Erythroblast (primary cell): ENCODE measurements around the gene GABPB1.

Source experiments
- DNase-seq, 2 experiments: peaks; one replicate each; lab custom pipeline; 2025; lab: John Stamatoyannopoulos, UW
- GATA1 ChIP-seq: IDR thresholded peaks from 2 replicates; pipeline ENCODE4 v1.6.1; 2011; ENCODE audit warnings: low read depth, mild to moderate bottlenecking, control low read depth, low read length, moderate library complexity
- POLR2A ChIP-seq: IDR thresholded peaks from 2 replicates; pipeline ENCODE4 v1.6.1; 2011; ENCODE audit warnings: mild to moderate bottlenecking, low read length

Gene GABPB1

DNA sequence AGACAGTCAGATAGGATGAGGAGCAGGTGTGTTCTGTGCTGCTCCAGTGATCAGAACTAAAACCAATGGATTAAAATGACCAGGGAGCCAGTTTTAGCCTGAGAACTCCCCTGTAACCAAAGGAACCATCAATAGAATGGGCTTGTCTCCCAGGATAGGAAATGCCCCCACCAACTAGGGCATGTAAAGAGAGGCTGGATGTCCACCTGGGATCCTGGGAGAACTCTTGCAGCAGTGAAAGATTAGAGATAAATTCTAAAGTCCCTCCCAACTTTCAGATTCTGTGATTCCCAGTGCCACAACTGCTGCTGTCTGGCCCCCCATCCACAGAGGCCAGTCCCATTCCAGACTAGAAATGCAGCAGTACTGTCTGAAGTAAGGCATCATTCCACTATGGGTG is 123.2 kb downstream of the GABPB1 start:
- no peak for DNase-seq
- TF ChIP-seq POLR2A (no peak), GATA1 (no peak)

DNA sequence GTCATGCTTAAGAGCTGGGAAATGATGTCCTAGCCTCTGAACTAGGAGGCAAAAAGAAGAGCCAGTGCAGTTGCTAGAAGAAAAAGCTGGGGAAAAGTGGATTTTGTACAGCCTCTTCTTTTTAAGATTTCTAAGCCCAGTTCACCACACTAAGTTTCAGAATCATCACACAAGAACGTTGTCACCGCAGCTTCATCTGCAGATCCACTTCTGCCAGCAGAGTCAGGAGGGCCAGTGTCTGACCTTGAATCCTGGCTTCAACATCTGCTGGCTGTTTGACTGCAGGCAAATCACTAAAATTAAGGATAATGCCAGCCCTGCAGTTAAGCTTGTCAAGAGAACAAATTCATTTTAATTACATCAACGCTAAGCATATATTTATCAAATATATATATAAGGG is 125.7 kb downstream of the GABPB1 start:
- DNase-seq, result no peak
- no peak for TF ChIP-seq POLR2A
- no peak for TF ChIP-seq GATA1

DNA sequence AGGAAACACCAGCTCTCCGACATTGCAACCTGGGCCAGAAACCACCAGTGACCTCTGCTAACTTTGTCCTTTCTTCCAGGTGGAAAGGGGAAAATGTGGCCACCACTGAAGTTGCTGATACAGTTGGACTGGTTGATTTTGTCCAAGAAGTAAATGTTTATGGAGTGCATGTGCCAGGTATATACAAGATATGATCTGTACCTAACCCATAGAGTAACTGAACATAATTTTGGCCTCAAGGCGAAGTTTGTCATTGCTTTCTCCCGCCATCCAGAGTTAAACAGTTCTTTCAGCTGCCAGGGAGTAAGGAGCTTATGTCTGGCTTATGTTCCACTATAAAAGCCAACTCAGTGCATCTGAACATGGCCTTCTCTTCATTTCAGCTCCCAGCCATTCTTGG is 126.1 kb downstream of the GABPB1 start:
- DNase-seq, result no peak
- TF ChIP-seq GATA1 (no peak), POLR2A (no peak)

DNA sequence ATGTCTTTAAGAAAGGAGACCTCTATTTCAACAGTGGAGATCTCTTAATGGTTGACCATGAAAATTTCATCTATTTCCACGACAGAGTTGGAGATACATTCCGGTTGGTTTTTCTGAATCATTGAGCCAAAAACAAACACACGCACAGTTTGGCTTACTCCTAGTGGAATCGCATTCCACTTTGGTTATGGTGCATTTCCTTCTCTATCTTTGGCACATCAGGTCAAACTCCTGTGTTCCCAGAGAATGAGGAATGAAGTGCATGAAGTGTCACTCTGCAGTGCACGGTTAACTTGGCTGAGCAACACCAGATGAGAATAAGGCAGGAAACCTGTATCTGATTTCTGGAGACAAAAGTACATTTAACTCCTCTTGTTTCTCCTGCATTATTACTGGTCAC is 127.9 kb downstream of the GABPB1 start:
- DNase-seq, result no peak
- TF ChIP-seq POLR2A (no peak), GATA1 (no peak)

DNA sequence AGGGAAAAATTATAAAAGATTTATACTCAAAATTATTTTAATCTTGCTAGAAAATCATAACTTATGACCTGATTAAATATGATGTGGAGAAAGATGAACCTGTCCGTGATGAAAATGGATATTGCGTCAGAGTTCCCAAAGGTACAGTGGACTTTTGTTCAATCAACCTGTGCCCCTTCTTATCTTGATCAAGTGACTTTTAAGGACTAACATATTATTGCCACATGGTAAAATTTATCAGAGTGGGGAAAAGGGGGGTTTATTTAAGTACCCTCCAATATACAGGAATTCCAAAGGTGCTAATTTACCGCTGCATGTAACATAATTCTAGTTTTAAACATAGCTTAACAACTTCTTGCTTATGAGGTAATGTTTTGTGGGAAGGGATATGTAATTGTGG is 129.1 kb downstream of the GABPB1 start:
- no peak for TF ChIP-seq GATA1
- no peak for TF ChIP-seq POLR2A
- no peak for DNase-seq
